Liver (tissue), 3 donors: Measurements from ENCODE around the gene LPXN.

Source experiments
- ATF3 ChIP-seq: IDR thresholded peaks from 2 replicates; pipeline ENCODE4 v1.6.1; 2016; ENCODE audit warnings: antibody characterized with exemption
- CTCF ChIP-seq: fragments of 150-350 bp; IDR thresholded peaks from 2 replicates; pipeline ENCODE4 v1.5.1; 2017; ENCODE audit warnings: improper control_type of control experiment, low read depth, low read length; ENCODE audit not compliant: missing input control
- EGR1 ChIP-seq, 2 donors: IDR thresholded peaks; 2 replicates each; pipeline ENCODE4 v1.6.1; 2016 to 2018; ENCODE audit warnings: antibody characterized with exemption in 2 of 2, low read depth in 2 of 2
- FOXA1 ChIP-seq: IDR thresholded peaks from 2 replicates; pipeline ENCODE4 v1.6.1; 2016; ENCODE audit warnings: antibody characterized with exemption
- JUND ChIP-seq, 2 donors: IDR thresholded peaks; 2 replicates each; pipeline ENCODE4 v1.6.1; 2016; ENCODE audit warnings: antibody characterized with exemption in 2 of 2
- NR2F2 ChIP-seq: IDR thresholded peaks from 2 replicates; pipeline ENCODE4 v1.6.1; 2016; ENCODE audit warnings: antibody characterized with exemption
- RAD21 ChIP-seq, 2 donors: IDR thresholded peaks; 2 replicates each; pipeline ENCODE4 v1.6.1; 2016; ENCODE audit warnings: antibody characterized with exemption in 2 of 2, mild to moderate bottlenecking in 2 of 2
- REST ChIP-seq: IDR thresholded peaks from 2 replicates; pipeline ENCODE4 v1.6.1; 2016; ENCODE audit warnings: antibody characterized with exemption, mild to moderate bottlenecking
- RXRA ChIP-seq, 2 donors: IDR thresholded peaks; 2 replicates each; pipeline ENCODE4 v1.6.1; 2017 to 2018; ENCODE audit warnings: antibody characterized with exemption in 2 of 2, mild to moderate bottlenecking in 1 of 2
- SP1 ChIP-seq: IDR thresholded peaks from 2 replicates; pipeline ENCODE4 v1.6.1; 2018; ENCODE audit warnings: antibody characterized with exemption, mild to moderate bottlenecking
- TAF1 ChIP-seq: conservative IDR thresholded peaks from 2 replicates; pipeline ENCODE4 v1.6.1; 2016; ENCODE audit warnings: antibody characterized with exemption, mild to moderate bottlenecking
- YY1 ChIP-seq: IDR thresholded peaks from 2 replicates; pipeline ENCODE4 v1.6.1; 2016; ENCODE audit warnings: antibody characterized with exemption, mild to moderate bottlenecking
- ZBTB33 ChIP-seq: IDR thresholded peaks from 2 replicates; pipeline ENCODE4 v1.6.1; 2016; ENCODE audit warnings: antibody characterized with exemption
- donor health status: healthy.
- donor health status: healthy.

- TF ChIP-seq RAD21 (IDR thresholded peaks at IDR 0.05) (no peak), ATF3 (no peak), YY1 (no peak), NR2F2 (no peak), ZBTB33 (no peak), JUND (IDR thresholded peaks at IDR 0.05) (no peak), EGR1 (IDR thresholded peaks at IDR 0.05; ENCODE audit: low read depth in 2 of 2) (no peak), TAF1 (no peak), CTCF (no peak), SP1 (no peak), REST (no peak), RXRA (IDR thresholded peaks at IDR 0.05) (no peak), FOXA1 (no peak)
These were observed 39.9 kb upstream of the LPXN start for GRCh38 chr11:58615559-58615958.
